Stimulated activated CD8-positive, alpha-beta memory T cell treated with anti-CD3 and anti-CD28 coated beads, Interleukin-7, amount 100 ng/mL, for 24 hours (primary cell): ENCODE data around the gene NMNAT2.

Experiments used
- DNase-seq: peaks from one replicate; pipeline ENCODE4 v3.0.0-alpha.2; 2020; ENCODE audit warnings: low read depth

NMNAT2 gene

DNA sequence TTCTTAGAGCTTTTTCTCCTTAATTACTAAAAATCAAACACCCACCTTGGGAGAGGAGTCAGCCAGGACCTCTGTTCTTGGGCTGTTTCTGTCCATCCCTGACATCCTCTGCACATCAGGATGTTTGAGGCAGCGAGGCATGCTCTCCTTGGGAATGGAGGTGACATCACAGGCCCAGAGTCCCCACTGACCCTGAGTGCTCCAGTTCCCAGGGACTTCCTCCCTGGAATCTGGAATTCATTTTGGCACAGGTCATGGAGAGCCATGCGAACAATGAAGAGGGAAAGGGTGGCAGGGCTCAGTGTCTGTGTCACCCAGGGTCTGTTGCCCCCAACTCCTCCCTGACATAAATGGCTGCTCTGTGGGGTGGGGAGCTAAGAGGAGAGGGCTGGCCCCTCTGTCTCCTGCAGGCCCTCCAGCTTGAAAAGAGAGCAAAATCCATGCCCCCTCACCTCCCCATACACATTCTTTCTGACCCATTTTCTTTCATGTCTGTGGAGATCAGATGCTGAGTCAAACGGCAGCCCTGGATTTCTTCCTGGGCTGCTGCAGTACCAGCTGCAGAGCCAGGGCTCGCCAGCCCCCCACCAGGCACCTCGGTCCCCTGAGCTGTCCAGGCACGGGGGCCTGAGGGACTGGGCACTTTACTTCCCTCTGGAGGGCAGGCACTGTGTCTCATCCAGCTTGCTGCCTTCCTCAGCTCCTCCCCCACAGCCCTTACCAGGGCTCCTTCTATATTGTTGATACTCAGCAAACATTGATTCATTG, 102.0 kb downstream of the NMNAT2 start:
- DNase-seq = no peak

DNA sequence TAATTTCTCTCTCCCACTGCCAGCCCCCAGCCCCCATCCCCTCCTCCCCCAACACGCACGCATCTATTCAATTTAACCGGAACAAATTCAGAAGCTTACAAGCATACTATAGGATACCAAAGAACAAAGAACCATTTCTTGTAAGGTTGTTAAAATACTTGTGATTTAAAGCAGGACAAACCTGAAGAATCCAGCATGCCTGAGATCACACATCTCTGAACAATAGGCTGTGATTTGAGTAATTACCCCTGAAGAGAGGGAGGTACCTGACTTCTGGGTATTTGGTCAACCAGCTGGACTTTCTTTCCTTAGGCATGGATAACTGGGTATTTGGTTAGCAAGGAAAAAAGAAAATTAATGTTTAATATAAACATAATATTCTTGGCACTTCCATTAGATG, 105.1 kb downstream of the NMNAT2 start:
- DNase-seq = no peak

- no peak for DNase-seq
Measured at GRCh38 chr1:183310753-183311479, 107.3 kb downstream of the NMNAT2 start.

- DNase-seq = no peak
Measured at GRCh38 chr1:183308719-183309118, 109.5 kb downstream of the NMNAT2 start.

- no peak for DNase-seq
Measured at GRCh38 chr1:183306317-183307042, 111.7 kb downstream of the NMNAT2 start.

GRCh38 chr1:183304440-183305107, 113.6 kb downstream of the NMNAT2 start:
- no peak for DNase-seq

GRCh38 chr1:183303901-183304300, 114.3 kb downstream of the NMNAT2 start:
- DNase-seq = no peak

DNA sequence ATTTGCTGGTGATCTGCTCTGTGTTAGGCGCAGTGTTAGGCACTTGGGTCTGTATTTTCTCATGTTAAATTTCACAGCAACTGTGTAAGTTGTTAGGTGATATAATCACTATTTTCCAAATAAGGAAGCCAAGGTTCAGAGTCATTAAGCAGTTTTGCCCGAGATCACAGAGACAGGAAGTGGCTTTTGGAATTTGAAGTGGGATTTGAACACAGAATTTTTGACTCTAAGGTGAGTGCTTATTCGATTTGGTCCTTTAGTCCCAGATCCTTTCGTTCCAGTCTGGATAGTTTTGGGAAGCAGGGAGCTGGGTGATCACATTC, 114.9 kb downstream of the NMNAT2 start:
- DNase-seq = no peak

GRCh38 chr1:183302452-183303322, 115.5 kb downstream of the NMNAT2 start:
- no peak for DNase-seq

GRCh38 chr1:183301239-183301638, 116.9 kb downstream of the NMNAT2 start:
- no peak for DNase-seq

GRCh38 chr1:183300828-183301227, 117.4 kb downstream of the NMNAT2 start:
- DNase-seq = no peak

GRCh38 chr1:183300395-183300794, 117.8 kb downstream of the NMNAT2 start:
- DNase-seq = no peak

- DNase-seq = no peak
Measured at GRCh38 chr1:183296782-183297181, 121.4 kb downstream of the NMNAT2 start.

DNA sequence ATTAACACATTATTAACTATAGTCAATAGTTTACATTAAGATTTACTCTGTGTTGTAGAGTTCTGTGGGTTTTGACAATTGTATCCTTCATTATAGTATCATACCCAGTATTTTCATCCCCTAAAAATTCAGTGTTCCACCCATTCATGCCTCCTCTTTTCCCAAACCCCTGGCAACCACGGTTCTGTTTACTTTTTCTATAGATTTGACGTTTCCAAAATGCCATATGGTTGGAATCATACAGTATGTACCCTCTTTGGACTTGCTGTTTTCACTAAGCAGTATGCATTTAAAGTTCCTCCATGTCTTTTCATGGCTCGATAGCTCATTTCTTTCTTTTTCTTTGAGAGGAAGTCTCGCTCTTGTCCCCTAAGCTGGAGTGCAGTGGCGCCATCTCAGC, 122.7 kb downstream of the NMNAT2 start:
- DNase-seq = no peak

- no peak for DNase-seq
Measured at GRCh38 chr1:183293876-183294275, 124.3 kb downstream of the NMNAT2 start.

DNA sequence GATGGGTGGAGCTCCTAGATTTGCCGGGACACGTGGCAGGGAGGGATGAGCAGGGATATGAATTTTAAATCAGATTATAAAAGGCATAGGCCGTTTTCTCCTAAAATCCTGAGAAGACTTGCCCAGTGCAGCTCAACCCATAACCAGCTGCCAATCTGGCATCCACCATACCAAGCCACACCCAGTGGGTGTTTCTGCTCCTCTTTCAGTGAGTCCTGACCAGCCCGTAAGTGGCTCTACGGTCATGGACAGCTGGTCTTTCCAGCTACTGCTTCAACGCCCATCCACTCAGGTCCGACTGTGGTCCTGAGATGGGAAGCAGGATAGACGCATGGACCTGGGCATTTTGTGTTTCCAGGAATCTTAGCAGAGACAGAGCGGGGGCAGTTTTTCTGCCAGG, 124.9 kb downstream of the NMNAT2 start:
- no peak for DNase-seq

DNA sequence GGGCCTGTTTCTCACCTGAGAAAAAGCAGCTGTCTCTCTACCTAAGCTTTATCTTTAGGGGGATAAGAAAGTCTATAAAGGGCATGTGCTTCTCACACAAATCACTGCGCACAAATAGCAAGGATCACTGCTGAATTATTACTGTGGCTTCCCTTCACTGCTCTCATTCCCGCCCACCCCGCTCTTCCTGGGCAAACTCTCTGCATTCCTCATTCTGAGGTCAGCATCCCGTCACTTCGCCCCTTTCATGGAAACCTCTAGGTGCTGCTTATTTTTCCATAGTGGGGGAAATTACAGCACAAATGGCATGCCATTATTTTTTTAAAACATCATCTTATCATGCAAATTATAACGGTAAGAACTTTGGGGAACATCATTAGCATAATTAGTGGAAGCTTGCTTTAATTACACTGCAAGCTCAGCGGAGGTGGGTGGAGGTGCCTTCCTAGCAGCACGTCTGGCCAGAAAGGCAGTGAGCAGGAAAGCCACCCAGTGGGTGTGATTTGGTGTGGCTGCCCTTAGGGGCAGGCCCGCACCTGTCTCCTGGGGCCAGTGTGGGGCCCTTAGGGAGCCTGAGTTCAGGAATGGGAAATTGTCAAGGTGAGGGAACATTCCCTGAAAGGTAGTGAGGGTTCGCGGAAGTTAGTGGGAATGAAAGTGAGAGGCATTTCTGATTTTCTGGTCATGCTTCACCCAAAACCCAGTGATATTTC, 126.2 kb downstream of the NMNAT2 start:
- no peak for DNase-seq

DNA sequence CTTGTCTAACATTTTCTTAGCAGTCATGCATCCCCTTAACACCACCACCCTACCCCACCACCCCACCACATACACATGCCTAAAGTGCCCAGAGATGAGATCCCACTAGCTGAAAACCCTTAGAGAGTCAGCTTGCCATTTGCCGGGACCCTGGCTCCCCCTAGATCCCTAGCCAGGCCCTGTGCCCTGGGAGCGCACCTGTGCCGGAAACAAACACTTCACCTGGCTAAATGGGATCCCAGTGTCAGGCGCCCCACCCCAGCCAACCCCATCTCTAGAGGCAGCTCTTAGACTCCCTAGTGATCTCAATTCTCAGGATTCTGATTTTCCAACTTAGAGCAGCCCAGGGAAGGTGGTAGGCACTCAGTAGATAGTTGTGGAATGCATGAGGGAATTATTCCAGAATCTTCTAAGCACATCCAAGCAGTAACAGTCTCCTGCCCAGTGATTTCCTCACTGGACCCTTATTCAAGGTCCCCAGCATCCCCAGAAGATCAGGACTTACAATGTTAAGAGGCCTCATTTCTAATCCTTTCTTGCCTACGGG, 126.9 kb downstream of the NMNAT2 start:
- DNase-seq = no peak

DNA sequence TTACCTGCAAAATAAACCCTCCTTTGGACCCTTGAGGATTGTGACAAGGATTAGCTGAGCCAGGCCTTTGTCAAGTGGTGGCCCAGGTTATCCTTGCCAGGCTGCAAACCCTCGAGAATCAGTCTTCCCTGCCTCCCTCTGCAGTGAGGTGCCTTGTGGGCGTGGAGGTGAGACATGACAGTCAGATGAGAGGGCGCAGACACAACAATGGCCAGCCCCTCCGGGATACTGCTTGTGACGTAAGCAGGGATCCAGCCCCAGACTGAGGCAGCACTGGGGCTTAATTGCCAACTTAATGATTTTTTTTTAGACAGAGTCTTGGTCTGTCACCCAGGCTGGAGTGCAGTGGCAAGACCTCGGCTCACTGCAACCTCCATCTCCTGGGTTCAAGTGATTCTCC, 127.6 kb downstream of the NMNAT2 start:
- DNase-seq = no peak

- no peak for DNase-seq
Measured at GRCh38 chr1:183289051-183289496, 129.1 kb downstream of the NMNAT2 start.

- DNase-seq = no peak
Measured at GRCh38 chr1:183288583-183288982, 129.6 kb downstream of the NMNAT2 start.
